ENCODE results near the gene IL11. TPM values are rescaled to one million over a fixed set of nuclear protein-coding genes. Genes with fewer than 3 reads are reported as not detected.

IL11 gene
- total and polyA plus RNA-seq, 2 experiments from 2014 or later, result 4.4 to 6.6 TPM

DNA sequence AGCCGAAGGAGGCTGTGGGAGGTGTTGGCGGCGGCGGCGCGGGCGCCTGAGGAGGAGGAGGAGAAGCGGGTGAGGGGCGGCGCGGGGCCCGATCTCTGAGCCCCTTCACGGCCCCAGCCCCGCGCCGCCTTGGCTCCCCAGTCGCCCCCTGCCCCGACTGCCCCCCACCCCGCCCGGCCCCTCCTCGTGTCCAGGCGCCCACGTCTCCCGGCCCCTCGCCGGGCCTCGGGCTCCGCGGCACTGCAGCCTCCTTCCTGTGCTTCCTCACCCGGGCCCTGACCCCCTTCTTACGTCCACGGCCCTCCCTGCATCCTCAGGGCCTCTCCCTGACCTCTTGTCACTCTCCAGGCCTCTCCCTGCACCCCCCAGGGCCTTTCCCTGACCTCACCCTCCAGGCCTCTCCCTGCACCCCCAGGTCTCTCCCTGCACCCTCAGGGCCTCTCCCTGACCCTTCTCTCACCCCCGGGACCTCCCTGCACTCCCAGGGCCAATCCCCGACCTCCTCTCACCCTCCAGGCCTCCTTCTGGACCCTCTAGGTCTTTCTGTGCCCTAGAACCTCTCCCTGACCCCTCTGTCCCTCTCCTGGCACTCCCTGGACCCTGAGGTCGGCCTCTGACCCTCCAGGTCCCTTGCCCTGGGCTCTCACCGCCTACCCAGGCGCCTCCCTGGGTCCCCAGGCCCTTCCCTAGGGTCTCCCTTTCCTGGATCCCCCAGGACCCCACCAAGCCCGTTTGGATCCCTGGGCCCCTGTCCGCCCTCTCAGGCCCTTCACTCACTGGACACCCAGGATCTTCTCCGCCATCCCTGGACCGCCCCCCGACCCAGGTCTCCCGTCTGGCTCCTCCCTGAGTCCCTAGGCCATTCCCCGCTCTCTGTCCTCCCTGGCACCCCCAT lies 30.1 kb downstream of the IL11 start:
- WGBS (ENCODE audit: low lambda C conversion rate, missing lambda C conversion rate), result 0% methylated on average over 9 of the region's 44 CpGs
- peaks cover 16% of the 10 kb centered on the region for H3K79me2 ChIP-seq
- no peaks in the 10 kb centered on the region for H3K9me3 ChIP-seq (ENCODE audit: low read depth)
- H3K9me2 ChIP-seq (replicated peaks; ENCODE audit: insufficient read depth), result no peaks in the 10 kb centered on the region
- no peak for TF ChIP-seq EZH2 (IDR thresholded peaks at IDR 0.05; ENCODE audit: borderline replicate concordance)
- TF ChIP-seq, protein P1, sequence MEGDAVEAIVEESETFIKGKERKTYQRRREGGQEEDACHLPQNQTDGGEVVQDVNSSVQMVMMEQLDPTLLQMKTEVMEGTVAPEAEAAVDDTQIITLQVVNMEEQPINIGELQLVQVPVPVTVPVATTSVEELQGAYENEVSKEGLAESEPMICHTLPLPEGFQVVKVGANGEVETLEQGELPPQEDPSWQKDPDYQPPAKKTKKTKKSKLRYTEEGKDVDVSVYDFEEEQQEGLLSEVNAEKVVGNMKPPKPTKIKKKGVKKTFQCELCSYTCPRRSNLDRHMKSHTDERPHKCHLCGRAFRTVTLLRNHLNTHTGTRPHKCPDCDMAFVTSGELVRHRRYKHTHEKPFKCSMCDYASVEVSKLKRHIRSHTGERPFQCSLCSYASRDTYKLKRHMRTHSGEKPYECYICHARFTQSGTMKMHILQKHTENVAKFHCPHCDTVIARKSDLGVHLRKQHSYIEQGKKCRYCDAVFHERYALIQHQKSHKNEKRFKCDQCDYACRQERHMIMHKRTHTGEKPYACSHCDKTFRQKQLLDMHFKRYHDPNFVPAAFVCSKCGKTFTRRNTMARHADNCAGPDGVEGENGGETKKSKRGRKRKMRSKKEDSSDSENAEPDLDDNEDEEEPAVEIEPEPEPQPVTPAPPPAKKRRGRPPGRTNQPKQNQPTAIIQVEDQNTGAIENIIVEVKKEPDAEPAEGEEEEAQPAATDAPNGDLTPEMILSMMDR (IDR thresholded peaks at IDR 0.05; ENCODE audit: poor library complexity), result no peak
- no peak for TF ChIP-seq EZH2phosphoT487 (IDR thresholded peaks at IDR 0.05; ENCODE audit: low read depth, severe bottlenecking, unreplicated experiment)
- H4K20me1 ChIP-seq (ENCODE audit: insufficient read depth, poor library complexity, severe bottlenecking), result peaks cover 5% of the 10 kb centered on the region
- H3K4me3 ChIP-seq, result peak overlapping the region; percentile 66
- no peaks in the 10 kb centered on the region for H3K4me1 ChIP-seq (ENCODE audit: insufficient read depth)
- H3K36me3 ChIP-seq (replicated peaks; ENCODE audit: insufficient read depth, low read depth), result no peaks in the 10 kb centered on the region
- no peaks in the 10 kb centered on the region for H3K27me3 ChIP-seq
- no peak overlapping the region for H2AFZ ChIP-seq
- H3K4me2 ChIP-seq, result peak overlapping the region; percentile 94
- peak; percentile 49 for DNase-seq (ENCODE audit: low spot score)
- peak overlapping the region; percentile 85 for H3K27ac ChIP-seq

DNA sequence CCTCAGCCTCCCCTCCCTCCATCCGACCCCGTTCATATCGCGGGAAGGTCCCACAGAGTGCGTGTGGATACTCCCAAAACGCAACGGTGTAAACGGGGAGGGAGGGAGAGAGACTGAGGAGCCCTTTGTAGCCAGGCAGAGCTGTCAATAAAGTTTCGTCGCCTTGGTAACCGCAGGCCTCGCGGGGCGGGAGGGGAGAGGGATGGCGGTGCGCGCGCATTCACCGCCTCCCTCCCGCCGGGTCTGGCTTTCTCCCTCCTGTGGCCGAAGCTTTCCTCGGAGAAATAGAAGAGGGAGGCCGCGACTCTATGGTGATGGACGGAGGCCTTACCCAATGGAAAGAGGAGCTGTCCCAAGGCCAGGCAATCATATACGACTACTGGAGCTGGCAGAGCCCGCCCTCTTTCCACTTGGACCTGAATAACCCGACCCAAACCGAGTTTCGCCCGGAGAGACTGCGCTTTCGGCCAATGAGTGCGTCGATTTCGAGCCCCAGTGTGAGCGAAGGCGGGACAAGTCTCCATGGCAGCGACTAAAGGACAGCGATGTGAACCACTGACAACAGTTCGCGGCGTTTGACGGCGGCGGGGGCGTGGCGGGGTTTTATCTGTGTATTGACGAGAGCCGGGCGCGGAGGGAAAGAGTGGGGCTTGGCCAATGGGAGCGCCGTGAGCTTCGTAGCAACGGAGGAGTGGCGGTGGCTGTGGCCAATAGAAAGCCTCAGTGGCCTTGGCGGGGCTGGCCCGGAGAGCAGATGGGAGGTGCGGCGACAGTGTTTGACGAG lies 31.0 kb downstream of the IL11 start, which contains the start of gene KMT5C:
TSS of gene KMT5C (plus strand) at position 772 of the 784 bp plus-strand sequence. CDS start 2,061 bp downstream, outside the sequence.
- TF ChIP-seq EZH2 (IDR thresholded peaks at IDR 0.05; ENCODE audit: borderline replicate concordance), result no peak
- TF ChIP-seq, protein P1 (IDR thresholded peaks at IDR 0.05; ENCODE audit: poor library complexity), result no peak
- TF ChIP-seq EZH2phosphoT487 (IDR thresholded peaks at IDR 0.05; ENCODE audit: low read depth, severe bottlenecking, unreplicated experiment), result no peak
- WGBS (ENCODE audit: low lambda C conversion rate, missing lambda C conversion rate), result 1% methylated on average over 57 of the region's 63 CpGs
- peak within 1 kb of the TSS; percentile 18 for H2AFZ ChIP-seq

DNA sequence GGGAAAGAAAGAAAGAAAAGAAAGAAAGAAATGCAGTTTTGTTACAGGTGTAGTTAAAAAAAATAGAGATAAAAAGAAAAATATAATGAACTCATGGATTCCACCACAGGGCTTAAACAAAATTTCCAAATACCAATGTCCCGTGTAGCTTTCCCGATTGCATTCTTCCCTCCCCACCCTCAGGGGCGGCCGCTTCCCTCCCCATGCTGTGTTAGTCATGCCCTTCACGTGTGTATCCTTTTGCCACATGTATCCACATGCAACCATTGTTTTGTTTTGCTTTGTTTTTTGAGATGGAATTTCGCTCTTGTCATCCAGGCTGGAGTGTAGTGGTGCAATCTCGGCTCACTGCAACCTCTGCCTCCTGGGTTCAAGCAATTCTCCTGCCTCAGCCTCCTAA lies 34.2 kb downstream of the IL11 start:
- TF ChIP-seq EZH2 (IDR thresholded peaks at IDR 0.05; ENCODE audit: borderline replicate concordance), result no peak
- no peak for TF ChIP-seq EZH2phosphoT487 (IDR thresholded peaks at IDR 0.05; ENCODE audit: low read depth, severe bottlenecking, unreplicated experiment)
- TF ChIP-seq, protein P1 (IDR thresholded peaks at IDR 0.05; ENCODE audit: poor library complexity), result no peak

More for the DNA sequence above, 31.0 kb downstream of the IL11 start, which contains the start of gene KMT5C:
- Histone ChIP-seq H3K4me3 (peak within 1 kb of the TSS; percentile 66), H3K27me3 (no peaks in the 10 kb centered on the region), H3K4me2 (peak within 1 kb of the TSS; percentile 94), H4K20me1 (ENCODE audit: insufficient read depth, poor library complexity, severe bottlenecking) (peaks cover 5% of the 10 kb centered on the region), H3K9me2 (replicated peaks; ENCODE audit: insufficient read depth) (no peaks in the 10 kb centered on the region), H3K9me3 (ENCODE audit: low read depth) (no peaks in the 10 kb centered on the region), H3K27ac (peak within 1 kb of the TSS; percentile 94), H3K36me3 (replicated peaks; ENCODE audit: insufficient read depth, low read depth) (no peaks in the 10 kb centered on the region), H3K4me1 (ENCODE audit: insufficient read depth) (no peaks in the 10 kb centered on the region), H3K79me2 (peaks cover 16% of the 10 kb centered on the region)
- peak; percentile 100 for DNase-seq (ENCODE audit: low spot score)

More for the DNA sequence above, 34.2 kb downstream of the IL11 start:
- Histone ChIP-seq H3K4me2 (no peak overlapping the region), H3K9me2 (replicated peaks; ENCODE audit: insufficient read depth) (no peaks in the 10 kb centered on the region), H3K4me3 (no peak overlapping the region), H3K9me3 (ENCODE audit: low read depth) (no peaks in the 10 kb centered on the region), H2AFZ (no peak overlapping the region), H3K27me3 (no peaks in the 10 kb centered on the region), H3K36me3 (replicated peaks; ENCODE audit: insufficient read depth, low read depth) (no peaks in the 10 kb centered on the region), H4K20me1 (ENCODE audit: insufficient read depth, poor library complexity, severe bottlenecking) (no peaks in the 10 kb centered on the region), H3K79me2 (peaks cover 10% of the 10 kb centered on the region), H3K27ac (no peak overlapping the region), H3K4me1 (ENCODE audit: insufficient read depth) (peaks cover 4% of the 10 kb centered on the region)
- whole genome bisulfite sequencing (ENCODE audit: low lambda C conversion rate, missing lambda C conversion rate), result 88% methylated on average over 7 of the region's 7 CpGs
- DNase-seq (ENCODE audit: low spot score), result no peak

Measured in hepatocyte (in vitro differentiated cells).